Measurements from ENCODE around the gene TTLL6.

- TF ChIP-seq CTCF (IDR thresholded peaks at IDR 0.05 in 2 of 3, conservative IDR thresholded peaks at IDR 0.05 in 1 of 3; ENCODE audit: insufficient read depth in 2 of 3, low read depth in 1 of 3, low read length in 3 of 3) (no peak), OTX1 (CRISPR knock-in tag; IDR thresholded peaks at IDR 0.05) (no peak), CXXC5 (CRISPR knock-in tag; IDR thresholded peaks at IDR 0.05) (no peak), MEIS2 (IDR thresholded peaks at IDR 0.05; ENCODE audit: partially characterized antibody) (no peak), ATF4 (CRISPR knock-in tag; IDR thresholded peaks at IDR 0.05) (no peak), RAD21 (CRISPR knock-in tag; conservative IDR thresholded peaks at IDR 0.05 in 1 of 2, IDR thresholded peaks at IDR 0.05 in 1 of 2) (no peak), DNMT1 (IDR thresholded peaks at IDR 0.05) (no peak), U2AF1 (optimal IDR thresholded peaks at IDR 0.05; ENCODE audit: low read depth, low read length) (no peak), SRSF7 (optimal IDR thresholded peaks at IDR 0.05; ENCODE audit: low read depth, low read length) (no peak)
These were observed 56.6 kb downstream of the TTLL6 start for GRCh38 chr17:48760411-48760810.
